B cell (primary cell): ENCODE measurements around the gene SLC24A4. TPM values are rescaled to one million over a fixed set of nuclear protein-coding genes. Genes with fewer than 3 reads are reported as not detected.

ENCODE experiments used
- ATAC-seq: fragments of 200-7000 bp; cut with Tn5 transposase; one replicate; pipeline ENCODE4 v1.10.0; 2021; ENCODE audit warnings: low read depth, mild to moderate bottlenecking, moderate number of reproducible peaks, moderate library complexity
- CTCF ChIA-PET: fragments of 350-600 bp; sonication (Branson Sonifier 250); formaldehyde crosslinking; loops from one replicate; lab custom pipeline; 2021; ENCODE audit warnings: antibody characterized with exemption, inconsistent platforms; lab: Charles Lee
- POLR2A ChIA-PET: fragments of 350-600 bp; sonication (Branson Sonifier 250); formaldehyde crosslinking; loops from one replicate; lab custom pipeline; 2021; ENCODE audit warnings: antibody characterized with exemption; lab: Charles Lee
- DNase-seq: peaks from one replicate; pipeline ENCODE4 v3.0.0; 2013
- H2AFZ ChIP-seq: 2 replicates; pipeline ENCODE4 v1.6.1; 2012; ENCODE audit warnings: mild to moderate bottlenecking, low read depth, low read length; ENCODE audit not compliant: insufficient read depth, poor library complexity, severe bottlenecking
- H3K27ac ChIP-seq, 2 donors: 1 replicate in 1 of 2; 2 replicates in 1 of 2; pipeline ENCODE4 v1.5.1; 2012 to 2013; ENCODE audit warnings: low read length in 2 of 2, mild to moderate bottlenecking in 2 of 2, moderate library complexity in 1 of 2
- H3K27me3 ChIP-seq, 4 experiments: fragments of 200-600 bp in 1 of 4; sonication (generic) in 1 of 4; replicated peaks in 1 of 4; 1 replicate in 2 of 4; 2 replicates in 2 of 4; pipeline versions ENCODE4 v1.6.1 to v1.7.0; 2013 to 2016; ENCODE audit warnings: low read length in 3 of 4, mild to moderate bottlenecking in 2 of 4, mixed read lengths in 1 of 4, moderate library complexity in 1 of 4; ENCODE audit not compliant: insufficient read depth in 4 of 4, control insufficient read depth in 3 of 4; ENCODE audit errors: control extremely low read depth in 1 of 4
- H3K36me3 ChIP-seq, 2 experiments: replicated peaks in 1 of 2; 1 replicate in 1 of 2; 2 replicates in 1 of 2; pipeline versions ENCODE4 v1.6.1 to v1.7.1; 2013; ENCODE audit warnings: low read length in 1 of 2; ENCODE audit not compliant: insufficient read depth in 2 of 2, control insufficient read depth in 1 of 2; ENCODE audit errors: control extremely low read depth in 1 of 2, extremely low read depth in 1 of 2
- H3K4me1 ChIP-seq, 2 donors: fragments of 200-600 bp in 1 of 2; sonication (generic) in 1 of 2; 1 replicate in 1 of 2; 2 replicates in 1 of 2; pipeline versions ENCODE4 v1.5.1 to v1.6.1; 2013 to 2017; ENCODE audit warnings: low read length in 2 of 2; ENCODE audit not compliant: control insufficient read depth in 2 of 2, insufficient read depth in 2 of 2
- H3K4me2 ChIP-seq: replicated peaks from 2 replicates; pipeline ENCODE3; 2012; ENCODE audit warnings: mild to moderate bottlenecking, low read depth, low read length; ENCODE audit not compliant: poor library complexity, severe bottlenecking
- H3K4me3 ChIP-seq, 5 experiments: fragments of 200-600 bp in 1 of 5; sonication (generic) in 1 of 5; 1 replicate in 3 of 5; 2 replicates in 2 of 5; pipeline versions ENCODE4 v1.5.1 to v1.7.0; 2011 to 2016; ENCODE audit warnings: low read length in 4 of 5, mild to moderate bottlenecking in 4 of 5, low read depth in 2 of 5, control low read depth in 1 of 5, moderate library complexity in 1 of 5; ENCODE audit not compliant: insufficient read depth in 1 of 5; ENCODE audit errors: control extremely low read depth in 1 of 5, extremely low read depth in 1 of 5
- H3K79me2 ChIP-seq: fragments of 200-600 bp; sonication (generic); one replicate; pipeline ENCODE4 v1.6.0; 2016; ENCODE audit warnings: low read length; ENCODE audit not compliant: control insufficient read depth, insufficient read depth
- H3K9ac ChIP-seq: fragments of 200-600 bp; sonication (generic); 2 replicates; pipeline ENCODE4 v1.6.1; 2017; ENCODE audit warnings: mild to moderate bottlenecking, low read length, moderate library complexity
- H3K9me3 ChIP-seq, 3 donors: one replicate each; pipeline versions ENCODE4 v1.6.1 to v1.7.1; 2013; ENCODE audit warnings: low read length in 2 of 3; ENCODE audit not compliant: control insufficient read depth in 2 of 3, insufficient read depth in 1 of 3; ENCODE audit errors: control extremely low read depth in 1 of 3
- H4K20me1 ChIP-seq: 2 replicates; pipeline ENCODE4 v1.6.0; 2012; ENCODE audit warnings: mild to moderate bottlenecking, low read length; ENCODE audit not compliant: insufficient read depth, control insufficient read depth, poor library complexity, severe bottlenecking
- H3K27ac Mint-ChIP-seq: one replicate; pipeline ENCODE4 v1.8.0; 2021; ENCODE audit warnings: mixed read lengths
- H3K27me3 Mint-ChIP-seq: one replicate; pipeline ENCODE4 v1.8.0; 2021; ENCODE audit warnings: mixed read lengths
- H3K4me1 Mint-ChIP-seq: one replicate; pipeline ENCODE4 v1.8.0; 2021; ENCODE audit warnings: mixed read lengths
- H3K4me3 Mint-ChIP-seq: one replicate; pipeline ENCODE4 v1.8.0; 2021; ENCODE audit warnings: mixed read lengths
- H3K9me3 Mint-ChIP-seq: one replicate; pipeline ENCODE4 v1.8.0; 2022; ENCODE audit warnings: mixed read lengths; ENCODE audit not compliant: insufficient read depth
- CTCF ChIP-seq: fragments of 200-600 bp; IDR thresholded peaks from one replicate; pipeline ENCODE4 v1.8.0; 2022; ENCODE audit warnings: antibody characterized with exemption, mild to moderate bottlenecking
- EZH2 ChIP-seq: IDR thresholded peaks from 2 replicates; pipeline ENCODE4 v1.6.1; 2012; ENCODE audit warnings: borderline replicate concordance, low read depth, mild to moderate bottlenecking, moderate library complexity, low read length; ENCODE audit not compliant: insufficient read depth, poor library complexity, severe bottlenecking
- WGBS: methylation state at CpG from one replicate; pipeline ENCODE4 v1.1.5; 2013; ENCODE audit warnings: missing lambda C conversion rate; ENCODE audit not compliant: insufficient coverage; 5-methylcytosine and 5-hydroxymethylcytosine counted together
- intact Hi-C: fragments of 100-400 bp; cut with micrococcal nuclease; formaldehyde crosslinking; loops from one replicate; pipeline ENCODE4 v1.10.0; 2022
- polyA plus RNA-seq: library from polyadenylated mRNA; depleted of rRNA; stranded (reverse); fragments of >200 nt; gene quantifications from 2 replicates; pipeline ENCODE4 v1.2.3, GENCODE V29; 2012
- total RNA-seq, 2 donors: library from RNA; stranded (reverse); fragments of 120-200 nt in 1 of 2; gene quantifications; 1 replicate in 1 of 2; 2 replicates in 1 of 2; pipeline versions ENCODE4 v1.2.3 to v1.2.4, GENCODE V29; 2013 to 2022

SLC24A4 gene
- total and polyA plus RNA-seq, 2 donors (not counting 1 experiment from before 2014, with no cell fraction given): 0.19 TPM; not detected in 1

GRCh38 chr14:92449404-92450181 lies 126.6 kb downstream of the SLC24A4 start:
- whole genome bisulfite sequencing: 84% methylated on average over 16 of the region's 20 CpGs
- Histone ChIP-seq H3K79me2 (no peaks in the 10 kb centered on the region), H3K4me1 (no peaks in the 10 kb centered on the region), H3K36me3 (no peaks in the 10 kb centered on the region), H3K9me3 (peaks cover 0 to 8% (median 0%) of the 10 kb centered on the region in 3 donors), H3K4me2 (no peak overlapping the region), H3K4me3 (no peak overlapping the region), H4K20me1 (no peaks in the 10 kb centered on the region), H2AFZ (no peak overlapping the region), H3K27ac (no peak overlapping the region), H3K27me3 (no peaks in the 10 kb centered on the region), H3K9ac (no peak overlapping the region)
- intact Hi-C loops: no loop called here
- Mint-ChIP-seq H3K4me3 (no peak overlapping the region), H3K27ac (no peak overlapping the region), H3K27me3 (no peaks in the 10 kb centered on the region), H3K9me3 (no peaks in the 10 kb centered on the region), H3K4me1 (no peaks in the 10 kb centered on the region)
- POLR2A ChIA-PET: no interaction called here
- TF ChIP-seq EZH2 (no peak), CTCF (no peak)
- CTCF ChIA-PET: no interaction called here
- DNase-seq (no peak), ATAC-seq (no peak)

GRCh38 chr14:92450351-92451070 lies 127.5 kb downstream of the SLC24A4 start:
- Histone ChIP-seq H3K9ac (no peak overlapping the region), H3K4me2 (no peak overlapping the region), H3K27ac (no peak overlapping the region), H3K4me1 (no peaks in the 10 kb centered on the region), H3K9me3 (peaks cover 0 to 8% (median 0%) of the 10 kb centered on the region in 3 donors), H3K36me3 (no peaks in the 10 kb centered on the region), H2AFZ (no peak overlapping the region), H3K27me3 (no peaks in the 10 kb centered on the region), H3K4me3 (no peak overlapping the region), H4K20me1 (no peaks in the 10 kb centered on the region), H3K79me2 (no peaks in the 10 kb centered on the region)
- H3K9me3 Mint-ChIP-seq: no peaks in the 10 kb centered on the region
- intact Hi-C loops: no loop called here
- H3K4me3 Mint-ChIP-seq: no peak overlapping the region
- ChIA-PET CTCF (interaction anchor here (0.5 kb wide), 1 partner anchor 136 kb away, joined by 3 read pairs; no protein-coding TSS in a partner anchor), POLR2A (no interaction called here)
- 77% methylated on average over 12 of the region's 13 CpGs for WGBS
- H3K27me3 Mint-ChIP-seq: no peaks in the 10 kb centered on the region
- H3K4me1 Mint-ChIP-seq: no peaks in the 10 kb centered on the region
- no peak for TF ChIP-seq CTCF
- TF ChIP-seq EZH2: no peak
- DNase-seq (no peak), ATAC-seq (no peak)
- H3K27ac Mint-ChIP-seq: no peak overlapping the region
